ENCODE results near the gene GLIS1. TPM values are rescaled to one million over a fixed set of nuclear protein-coding genes. Genes with fewer than 3 reads are reported as not detected.

GLIS1 gene
- total and polyA plus RNA-seq, 2 experiments from 2014 or later, result 0.26 to 0.31 TPM

DNA sequence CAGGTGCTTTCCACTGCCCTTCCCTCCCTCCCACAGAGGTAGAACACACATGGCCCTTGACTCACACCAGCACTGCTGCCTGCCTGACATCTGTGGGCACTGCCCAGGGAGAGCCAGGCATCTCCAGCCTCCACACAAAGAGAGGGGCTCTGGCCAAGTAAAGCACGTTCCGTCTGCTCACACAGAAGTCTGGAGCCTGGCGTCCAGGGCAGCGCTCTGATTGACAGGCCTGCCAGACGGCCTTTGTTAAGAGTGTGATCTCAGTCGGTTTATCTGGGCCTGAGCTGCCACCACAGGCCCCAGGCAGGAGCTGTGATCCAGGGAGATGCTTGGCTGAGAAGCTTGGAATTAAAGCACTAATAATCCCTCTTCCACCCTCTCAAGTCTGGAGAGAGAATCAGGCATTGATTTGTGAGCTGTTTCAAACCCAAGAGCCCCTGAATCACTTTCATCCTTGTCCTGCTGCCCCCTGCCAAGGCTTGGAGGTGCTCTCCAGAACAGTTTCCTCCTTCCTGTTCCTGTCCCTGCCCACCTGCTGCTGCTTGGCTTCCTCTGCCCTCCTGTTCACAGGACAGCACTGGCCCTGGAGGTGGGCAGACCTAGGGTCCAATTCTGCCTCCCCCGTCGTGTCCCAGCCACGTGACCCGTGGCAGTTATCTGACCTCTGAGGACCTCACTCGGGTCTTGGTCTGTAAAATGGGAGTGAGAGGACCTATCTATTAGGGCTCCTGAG lies 276.0 kb downstream of the GLIS1 start:
- Histone ChIP-seq H3K9me2 (ENCODE audit: insufficient read depth) (no peaks in the 10 kb centered on the region), H3K79me2 (replicated peaks; ENCODE audit: insufficient read depth) (no peaks in the 10 kb centered on the region), H3K27ac (ENCODE audit: low read depth) (no peak overlapping the region), H4K20me1 (replicated peaks; ENCODE audit: insufficient read depth) (no peaks in the 10 kb centered on the region), H3K4me1 (ENCODE audit: insufficient read depth) (no peaks in the 10 kb centered on the region), H3K27me3 (ENCODE audit: insufficient read depth) (no peaks in the 10 kb centered on the region), H3K36me3 (ENCODE audit: insufficient read depth) (no peaks in the 10 kb centered on the region; the same call in 1 of the 2 replicates), H3K4me3 (no peak overlapping the region), H3F3A (replicated peaks; ENCODE audit: low read depth) (peaks cover 8% of the 10 kb centered on the region), H3K4me2 (no peak overlapping the region), H2AFZ (peak overlapping the region; percentile 18; the same call in 1 of the 2 replicates)
- no peak for TF ChIP-seq JUNB (IDR thresholded peaks at IDR 0.05; ENCODE audit: unreplicated experiment)
- no peak for TF ChIP-seq ZNF114 (CRISPR knock-in tag; IDR thresholded peaks at IDR 0.05)
- no peak for TF ChIP-seq EZH2phosphoT487 (IDR thresholded peaks at IDR 0.05; ENCODE audit: unreplicated experiment)
- TF ChIP-seq NANOG (IDR thresholded peaks at IDR 0.05; ENCODE audit: borderline replicate concordance), result no peak
- no peak for TF ChIP-seq EZH2 (IDR thresholded peaks at IDR 0.05; ENCODE audit: low read depth, unreplicated experiment)
- TF ChIP-seq ETS1 (IDR thresholded peaks at IDR 0.05), result no peak
- TF ChIP-seq, protein P1, sequence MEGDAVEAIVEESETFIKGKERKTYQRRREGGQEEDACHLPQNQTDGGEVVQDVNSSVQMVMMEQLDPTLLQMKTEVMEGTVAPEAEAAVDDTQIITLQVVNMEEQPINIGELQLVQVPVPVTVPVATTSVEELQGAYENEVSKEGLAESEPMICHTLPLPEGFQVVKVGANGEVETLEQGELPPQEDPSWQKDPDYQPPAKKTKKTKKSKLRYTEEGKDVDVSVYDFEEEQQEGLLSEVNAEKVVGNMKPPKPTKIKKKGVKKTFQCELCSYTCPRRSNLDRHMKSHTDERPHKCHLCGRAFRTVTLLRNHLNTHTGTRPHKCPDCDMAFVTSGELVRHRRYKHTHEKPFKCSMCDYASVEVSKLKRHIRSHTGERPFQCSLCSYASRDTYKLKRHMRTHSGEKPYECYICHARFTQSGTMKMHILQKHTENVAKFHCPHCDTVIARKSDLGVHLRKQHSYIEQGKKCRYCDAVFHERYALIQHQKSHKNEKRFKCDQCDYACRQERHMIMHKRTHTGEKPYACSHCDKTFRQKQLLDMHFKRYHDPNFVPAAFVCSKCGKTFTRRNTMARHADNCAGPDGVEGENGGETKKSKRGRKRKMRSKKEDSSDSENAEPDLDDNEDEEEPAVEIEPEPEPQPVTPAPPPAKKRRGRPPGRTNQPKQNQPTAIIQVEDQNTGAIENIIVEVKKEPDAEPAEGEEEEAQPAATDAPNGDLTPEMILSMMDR (conservative IDR thresholded peaks at IDR 0.05; ENCODE audit: low read depth in 2 of 2), result no peak
- no peak for TF ChIP-seq CREB1 (CRISPR knock-in tag; IDR thresholded peaks at IDR 0.05; ENCODE audit: low read depth)
- TF ChIP-seq ZNF331 (CRISPR knock-in tag; IDR thresholded peaks at IDR 0.05; ENCODE audit: low read depth), result no peak
- TF ChIP-seq REST (IDR thresholded peaks at IDR 0.05; ENCODE audit: unreplicated experiment), result no peak
- TF ChIP-seq STAT1 (IDR thresholded peaks at IDR 0.05; ENCODE audit: unreplicated experiment), result no peak
- TF ChIP-seq, protein P2, sequence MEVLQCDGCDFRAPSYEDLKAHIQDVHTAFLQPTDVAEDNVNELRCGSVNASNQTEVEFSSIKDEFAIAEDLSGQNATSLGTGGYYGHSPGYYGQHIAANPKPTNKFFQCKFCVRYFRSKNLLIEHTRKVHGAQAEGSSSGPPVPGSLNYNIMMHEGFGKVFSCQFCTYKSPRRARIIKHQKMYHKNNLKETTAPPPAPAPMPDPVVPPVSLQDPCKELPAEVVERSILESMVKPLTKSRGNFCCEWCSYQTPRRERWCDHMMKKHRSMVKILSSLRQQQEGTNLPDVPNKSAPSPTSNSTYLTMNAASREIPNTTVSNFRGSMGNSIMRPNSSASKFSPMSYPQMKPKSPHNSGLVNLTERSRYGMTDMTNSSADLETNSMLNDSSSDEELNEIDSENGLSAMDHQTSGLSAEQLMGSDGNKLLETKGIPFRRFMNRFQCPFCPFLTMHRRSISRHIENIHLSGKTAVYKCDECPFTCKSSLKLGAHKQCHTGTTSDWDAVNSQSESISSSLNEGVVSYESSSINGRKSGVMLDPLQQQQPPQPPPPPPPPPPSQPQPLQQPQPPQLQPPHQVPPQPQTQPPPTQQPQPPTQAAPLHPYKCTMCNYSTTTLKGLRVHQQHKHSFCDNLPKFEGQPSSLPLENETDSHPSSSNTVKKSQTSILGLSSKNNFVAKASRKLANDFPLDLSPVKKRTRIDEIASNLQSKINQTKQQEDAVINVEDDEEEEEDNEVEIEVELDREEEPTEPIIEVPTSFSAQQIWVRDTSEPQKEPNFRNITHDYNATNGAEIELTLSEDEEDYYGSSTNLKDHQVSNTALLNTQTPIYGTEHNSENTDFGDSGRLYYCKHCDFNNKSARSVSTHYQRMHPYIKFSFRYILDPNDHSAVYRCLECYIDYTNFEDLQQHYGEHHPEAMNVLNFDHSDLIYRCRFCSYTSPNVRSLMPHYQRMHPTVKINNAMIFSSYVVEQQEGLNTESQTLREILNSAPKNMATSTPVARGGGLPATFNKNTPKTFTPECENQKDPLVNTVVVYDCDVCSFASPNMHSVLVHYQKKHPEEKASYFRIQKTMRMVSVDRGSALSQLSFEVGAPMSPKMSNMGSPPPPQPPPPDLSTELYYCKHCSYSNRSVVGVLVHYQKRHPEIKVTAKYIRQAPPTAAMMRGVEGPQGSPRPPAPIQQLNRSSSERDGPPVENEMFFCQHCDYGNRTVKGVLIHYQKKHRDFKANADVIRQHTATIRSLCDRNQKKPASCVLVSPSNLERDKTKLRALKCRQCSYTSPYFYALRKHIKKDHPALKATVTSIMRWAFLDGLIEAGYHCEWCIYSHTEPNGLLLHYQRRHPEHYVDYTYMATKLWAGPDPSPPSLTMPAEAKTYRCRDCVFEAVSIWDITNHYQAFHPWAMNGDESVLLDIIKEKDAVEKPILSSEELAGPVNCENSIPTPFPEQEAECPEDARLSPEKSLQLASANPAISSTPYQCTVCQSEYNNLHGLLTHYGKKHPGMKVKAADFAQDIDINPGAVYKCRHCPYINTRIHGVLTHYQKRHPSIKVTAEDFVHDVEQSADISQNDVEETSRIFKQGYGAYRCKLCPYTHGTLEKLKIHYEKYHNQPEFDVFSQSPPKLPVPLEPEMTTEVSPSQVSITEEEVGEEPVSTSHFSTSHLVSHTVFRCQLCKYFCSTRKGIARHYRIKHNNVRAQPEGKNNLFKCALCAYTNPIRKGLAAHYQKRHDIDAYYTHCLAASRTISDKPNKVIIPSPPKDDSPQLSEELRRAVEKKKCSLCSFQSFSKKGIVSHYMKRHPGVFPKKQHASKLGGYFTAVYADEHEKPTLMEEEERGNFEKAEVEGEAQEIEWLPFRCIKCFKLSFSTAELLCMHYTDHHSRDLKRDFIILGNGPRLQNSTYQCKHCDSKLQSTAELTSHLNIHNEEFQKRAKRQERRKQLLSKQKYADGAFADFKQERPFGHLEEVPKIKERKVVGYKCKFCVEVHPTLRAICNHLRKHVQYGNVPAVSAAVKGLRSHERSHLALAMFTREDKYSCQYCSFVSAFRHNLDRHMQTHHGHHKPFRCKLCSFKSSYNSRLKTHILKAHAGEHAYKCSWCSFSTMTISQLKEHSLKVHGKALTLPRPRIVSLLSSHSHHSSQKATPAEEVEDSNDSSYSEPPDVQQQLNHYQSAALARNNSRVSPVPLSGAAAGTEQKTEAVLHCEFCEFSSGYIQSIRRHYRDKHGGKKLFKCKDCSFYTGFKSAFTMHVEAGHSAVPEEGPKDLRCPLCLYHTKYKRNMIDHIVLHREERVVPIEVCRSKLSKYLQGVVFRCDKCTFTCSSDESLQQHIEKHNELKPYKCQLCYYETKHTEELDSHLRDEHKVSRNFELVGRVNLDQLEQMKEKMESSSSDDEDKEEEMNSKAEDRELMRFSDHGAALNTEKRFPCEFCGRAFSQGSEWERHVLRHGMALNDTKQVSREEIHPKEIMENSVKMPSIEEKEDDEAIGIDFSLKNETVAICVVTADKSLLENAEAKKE (CRISPR knock-in tag; IDR thresholded peaks at IDR 0.05), result no peak
- TF ChIP-seq POLR2AphosphoS5 (IDR thresholded peaks at IDR 0.05; ENCODE audit: low read depth), result no peak
- DNase-seq (ENCODE audit: low spot score), result no peak
- no peak overlapping the region for H3K27ac Mint-ChIP-seq
- peaks cover 9% of the 10 kb centered on the region for H3K27me3 Mint-ChIP-seq (ENCODE audit: insufficient read depth, low read depth, poor library complexity)
- ATAC-seq, result no peak
- H3K4me3 Mint-ChIP-seq, result no peak overlapping the region
- no peaks in the 10 kb centered on the region for H3K36me3 Mint-ChIP-seq (ENCODE audit: low read depth)
- H3K4me1 Mint-ChIP-seq, result peaks cover 4% of the 10 kb centered on the region
- H3K9me3 Mint-ChIP-seq, result no peaks in the 10 kb centered on the region

All from GM23338 (cell line).